ENCODE data around the gene IBTK. TPM values are rescaled to one million over a fixed set of nuclear protein-coding genes. Genes with fewer than 3 reads are reported as not detected.

The IBTK gene
- polyA plus RNA-seq, 1 donor (not counting 4 experiments of a cell fraction or from before 2014, with no cell fraction given), result 27.0 TPM

- Histone ChIP-seq H2AFZ (ENCODE audit: control insufficient read depth, low read length) (no peak overlapping the region), H3K27me3 (ENCODE audit: control insufficient read depth, extremely low read depth, insufficient read depth, low read length) (no peaks in the 10 kb centered on the region), H3K9me1 (ENCODE audit: control insufficient read depth, extremely low read depth, insufficient read depth, low read length) (no peaks in the 10 kb centered on the region), H3K4me3 (ENCODE audit: control insufficient read depth in 2 of 3, extremely low read depth in 1 of 3, insufficient read depth in 2 of 3, low read depth in 1 of 3, low read length in 3 of 3) (no peak overlapping the region), H3K9ac (ENCODE audit: control insufficient read depth, extremely low read depth, insufficient read depth, low read length) (no peak overlapping the region), H3K27ac (ENCODE audit: control insufficient read depth, insufficient read depth, low read length) (no peak overlapping the region), H3K79me2 (ENCODE audit: control insufficient read depth, insufficient read depth, low read length) (peaks cover 50% of the 10 kb centered on the region), H3K4me2 (ENCODE audit: control insufficient read depth, extremely low read depth, insufficient read depth, low read depth, low read length) (no peak overlapping the region), H3K9me3 (ENCODE audit: control insufficient read depth, low read depth, low read length) (no peaks in the 10 kb centered on the region), H4K20me1 (ENCODE audit: control insufficient read depth, extremely low read depth, insufficient read depth, low read length) (peaks cover 4% of the 10 kb centered on the region), H3K36me3 (ENCODE audit: control insufficient read depth in 2 of 2, extremely low read depth in 1 of 2, insufficient read depth in 2 of 2, low read length in 2 of 2) (peaks cover 8 to 10% of the 10 kb centered on the region in 2 experiments), H3K4me1 (ENCODE audit: control insufficient read depth, extremely low read depth, insufficient read depth, low read length) (no peaks in the 10 kb centered on the region)
- dilution Hi-C loops (cut with MboI; ENCODE audit: extremely low pct_ligation_motif_present, low sequenced_read_pairs), result no loop called here
- FAIRE-seq, result no peak
- no peak for TF ChIP-seq CTCF (optimal IDR thresholded peaks at IDR 0.05 in 1 of 3, IDR thresholded peaks at IDR 0.05 in 1 of 3, conservative IDR thresholded peaks at IDR 0.05 in 1 of 3; ENCODE audit: extremely low read depth in 1 of 3, insufficient read depth in 2 of 3, low read length in 3 of 3)
- DNase-seq (ENCODE audit: low read depth, low spot score), result no peak
Measured at GRCh38 chr6:82237013-82237412, 10.5 kb downstream of the IBTK start.

- Histone ChIP-seq H3K9ac (ENCODE audit: control insufficient read depth, extremely low read depth, insufficient read depth, low read length) (no peak overlapping the region), H3K79me2 (ENCODE audit: control insufficient read depth, insufficient read depth, low read length) (no peaks in the 10 kb centered on the region), H3K27ac (ENCODE audit: control insufficient read depth, insufficient read depth, low read length) (no peak overlapping the region), H3K27me3 (ENCODE audit: control insufficient read depth, extremely low read depth, insufficient read depth, low read length) (no peaks in the 10 kb centered on the region), H3K9me1 (ENCODE audit: control insufficient read depth, extremely low read depth, insufficient read depth, low read length) (no peaks in the 10 kb centered on the region), H3K36me3 (ENCODE audit: control insufficient read depth in 2 of 2, extremely low read depth in 1 of 2, insufficient read depth in 2 of 2, low read length in 2 of 2) (peaks cover 9 to 12% of the 10 kb centered on the region in 2 experiments), H3K4me2 (ENCODE audit: control insufficient read depth, extremely low read depth, insufficient read depth, low read depth, low read length) (no peak overlapping the region), H2AFZ (ENCODE audit: control insufficient read depth, low read length) (no peak overlapping the region), H3K4me3 (ENCODE audit: control insufficient read depth in 2 of 3, extremely low read depth in 1 of 3, insufficient read depth in 2 of 3, low read depth in 1 of 3, low read length in 3 of 3) (no peak overlapping the region), H3K4me1 (ENCODE audit: control insufficient read depth, extremely low read depth, insufficient read depth, low read length) (no peaks in the 10 kb centered on the region), H3K9me3 (ENCODE audit: control insufficient read depth, low read depth, low read length) (no peaks in the 10 kb centered on the region), H4K20me1 (ENCODE audit: control insufficient read depth, extremely low read depth, insufficient read depth, low read length) (no peaks in the 10 kb centered on the region)
- DNase-seq (ENCODE audit: low read depth, low spot score) (no peak), FAIRE-seq (no peak)
- dilution Hi-C loops (cut with MboI; ENCODE audit: extremely low pct_ligation_motif_present, low sequenced_read_pairs), result no loop called here
- TF ChIP-seq CTCF (optimal IDR thresholded peaks at IDR 0.05 in 1 of 3, IDR thresholded peaks at IDR 0.05 in 1 of 3, conservative IDR thresholded peaks at IDR 0.05 in 1 of 3; ENCODE audit: extremely low read depth in 1 of 3, insufficient read depth in 2 of 3, low read length in 3 of 3), result no peak
Measured at GRCh38 chr6:82227770-82228169, 19.8 kb downstream of the IBTK start.
